DOHH2 (cell line): ENCODE data around the gene DCST2.

Experiments
- CTCF ChIP-seq: fragments of 200-600 bp; sonication (generic); IDR thresholded peaks from one replicate; pipeline ENCODE4 v1.5.1; 2014; ENCODE audit warnings: antibody characterized with exemption, mild to moderate bottlenecking, low read depth, low read length; ENCODE audit not compliant: poor library complexity, severe bottlenecking
- EZH2phosphoT487 ChIP-seq: fragments of 200-600 bp; sonication (generic); IDR thresholded peaks from 2 replicates; pipeline ENCODE4 v1.6.1; 2017; ENCODE audit warnings: borderline replicate concordance, mild to moderate bottlenecking, antibody characterized with exemption, low read length, moderate library complexity, mixed read lengths

GRCh38 chr1:154994591-154994990 is 39.0 kb downstream of the DCST2 start:
- TF ChIP-seq CTCF (no peak), EZH2phosphoT487 (no peak)
